SK-N-SH (cell line): ENCODE data around the gene HSBP1. TPM values are rescaled to one million over a fixed set of nuclear protein-coding genes. Genes with fewer than 3 reads are reported as not detected.

Experiments used
- CTCF ChIA-PET: fragments of 300-600, 350-600 bp; formaldehyde crosslinking; extraction: SDS; loops from one replicate; lab custom pipeline; 2021; lab: Yijun Ruan, JAX
- POLR2A ChIA-PET: fragments of 350-600 bp; sonication (Branson Sonifier 250); formaldehyde crosslinking; extraction: SDS; loops from one replicate; lab custom pipeline; 2020; ENCODE audit warnings: antibody characterized with exemption, inconsistent platforms; lab: Yijun Ruan, JAX
- DNase-seq: peaks from one replicate; pipeline ENCODE4 v3.0.0; 2012
- H2AFZ ChIP-seq: fragments of 200-600 bp; sonication (generic); 2 replicates; pipeline ENCODE4 v1.8.1; 2016; ENCODE audit warnings: antibody characterized with exemption, mild to moderate bottlenecking, low read depth
- H3F3A ChIP-seq: fragments of 200-600 bp; sonication (generic); replicated peaks from 2 replicates; pipeline ENCODE3; 2016; ENCODE audit warnings: antibody characterized with exemption, mild to moderate bottlenecking; ENCODE audit not compliant: insufficient read depth
- H3K27ac ChIP-seq, 2 experiments: fragments of 200-500 bp in 1 of 2; fragments of 200-600 bp in 1 of 2; sonication (Bioruptor generic) in 1 of 2; sonication (generic), shearing (Covaris generic) in 1 of 2; 2 replicates each; pipeline versions ENCODE4 v1.5.1 to v1.6.1; 2014 to 2016; ENCODE audit warnings: low read depth in 2 of 2, inconsistent platforms in 1 of 2, low read length in 1 of 2, mild to moderate bottlenecking in 1 of 2, mixed read lengths in 1 of 2
- H3K27me3 ChIP-seq: fragments of 200-600 bp; sonication (generic), shearing (Covaris generic); 2 replicates; pipeline ENCODE4 v1.6.1; 2016; ENCODE audit warnings: mixed run types; ENCODE audit not compliant: insufficient read depth
- H3K36me3 ChIP-seq, 2 experiments: fragments of 200-500 bp in 1 of 2; fragments of 200-600 bp in 1 of 2; sonication (Bioruptor generic) in 1 of 2; sonication (generic) in 1 of 2; replicated peaks in 1 of 2; 2 replicates each; pipeline versions ENCODE3 to v1.5.1; 2014 to 2016; ENCODE audit warnings: low read length in 1 of 2, mild to moderate bottlenecking in 1 of 2; ENCODE audit not compliant: insufficient read depth in 2 of 2, control insufficient read depth in 1 of 2
- H3K4me1 ChIP-seq, 2 experiments: fragments of 200-500 bp in 1 of 2; fragments of 200-600 bp in 1 of 2; sonication (Bioruptor generic) in 1 of 2; sonication (generic), shearing (Covaris generic) in 1 of 2; 2 replicates each; pipeline versions ENCODE4 v1.5.1 to v1.6.1; 2014 to 2016; ENCODE audit warnings: low read depth in 1 of 2, low read length in 1 of 2, mixed run types in 1 of 2; ENCODE audit not compliant: insufficient read depth in 2 of 2, control insufficient read depth in 1 of 2
- H3K4me2 ChIP-seq: fragments of 200-600 bp; sonication (generic), shearing (Covaris generic); 2 replicates; pipeline ENCODE4 v1.6.1; 2017; ENCODE audit warnings: mixed run types
- H3K4me3 ChIP-seq, 2 experiments: fragments of 200-500 bp in 1 of 2; fragments of 200-600 bp in 1 of 2; sonication (Bioruptor generic) in 1 of 2; sonication (generic), shearing (Covaris generic) in 1 of 2; 2 replicates each; pipeline versions ENCODE4 v1.5.1 to v1.8.1; 2014 to 2016; ENCODE audit warnings: low read depth in 2 of 2, inconsistent platforms in 1 of 2, low read length in 1 of 2, mild to moderate bottlenecking in 1 of 2, mixed read lengths in 1 of 2, moderate library complexity in 1 of 2
- H3K79me2 ChIP-seq: fragments of 200-600 bp; sonication (generic); 2 replicates; pipeline ENCODE4 v1.8.1; 2017; ENCODE audit warnings: mild to moderate bottlenecking; ENCODE audit not compliant: insufficient read depth
- H3K9ac ChIP-seq: fragments of 200-600 bp; sonication (generic); 2 replicates; pipeline ENCODE4 v1.6.1; 2017; ENCODE audit warnings: mixed run types
- H3K9me2 ChIP-seq: fragments of 200-600 bp; sonication (generic); 2 replicates; pipeline ENCODE4 v1.6.1; 2017; ENCODE audit warnings: mixed run types
- H3K9me3 ChIP-seq: fragments of 200-600 bp; sonication (generic); 2 replicates; pipeline ENCODE4 v1.6.1; 2017; ENCODE audit warnings: mixed run types, mild to moderate bottlenecking, moderate library complexity
- H4K20me1 ChIP-seq: fragments of 200-600 bp; sonication (generic); 2 replicates; pipeline ENCODE4 v1.6.1; 2017; ENCODE audit warnings: mild to moderate bottlenecking, mixed run types; ENCODE audit not compliant: insufficient read depth
- FOXJ3 ChIP-seq: sonication (generic); formaldehyde crosslinking; IDR thresholded peaks from 2 replicates; pipeline ENCODE4 v1.5.1; 2020; ENCODE audit warnings: mild to moderate bottlenecking, missing genetic modification reagents
- GABPA ChIP-seq: IDR thresholded peaks from 2 replicates; pipeline ENCODE4 v1.4.0; 2012; ENCODE audit warnings: low read depth, mild to moderate bottlenecking
- IRF3 ChIP-seq: fragments of 150-350 bp; IDR thresholded peaks from 2 replicates; pipeline ENCODE4 v1.6.1; 2016; ENCODE audit warnings: mild to moderate bottlenecking, low read depth, low read length
- MEF2A ChIP-seq: IDR thresholded peaks from 2 replicates; pipeline ENCODE4 v1.4.0; 2012; ENCODE audit warnings: low read depth, borderline replicate concordance
- NFIC ChIP-seq: IDR thresholded peaks from 2 replicates; pipeline ENCODE4 v1.4.0; 2012; ENCODE audit warnings: borderline replicate concordance
- PBX3 ChIP-seq: IDR thresholded peaks from 2 replicates; pipeline ENCODE4; 2012
- TAF1 ChIP-seq: IDR thresholded peaks from 2 replicates; pipeline ENCODE4 v1.6.1; 2012; ENCODE audit warnings: low read depth, mild to moderate bottlenecking, low read length, moderate library complexity, borderline replicate concordance
- USF2 ChIP-seq: fragments of 150-350 bp; IDR thresholded peaks from 2 replicates; pipeline ENCODE4 v1.6.1; 2017; ENCODE audit warnings: antibody characterized with exemption, low read length, low read depth, borderline replicate concordance
- YY1 ChIP-seq: IDR thresholded peaks from 2 replicates; pipeline ENCODE4 v1.4.0; 2012; ENCODE audit warnings: low read depth, mild to moderate bottlenecking
- ZBTB33 ChIP-seq: IDR thresholded peaks from 2 replicates; pipeline ENCODE4 v1.4.0; 2012; ENCODE audit warnings: low read depth, borderline replicate concordance
- WGBS: methylation state at CpG from one replicate; pipeline ENCODE4 v1.1.6; 2017; ENCODE audit warnings: low lambda C conversion rate; 5-methylcytosine and 5-hydroxymethylcytosine counted together
- polyA plus RNA-seq, 3 experiments: library from polyadenylated mRNA; depleted of rRNA; stranded (reverse); fragments of >200 nt; gene quantifications; 2 replicates each; pipeline ENCODE4 v1.2.3, GENCODE V29; 2012

Gene HSBP1
- polyA plus RNA-seq, 1 of the 3 experiments (the other 2 are of a cell fraction): 177 TPM

GRCh38 chr16:83859265-83859664 lies 51.5 kb downstream of the HSBP1 start:
- no peak overlapping the region for H3K4me3 ChIP-seq
- POLR2A ChIA-PET: no interaction called here
- H3K9ac ChIP-seq: no peak overlapping the region
- H3K9me2 ChIP-seq: no peaks in the 10 kb centered on the region
- 50% methylated on average over 7 of the region's 8 CpGs for WGBS
- peaks cover 29% of the 10 kb centered on the region for H3K27me3 ChIP-seq
- no peak overlapping the region for H3K4me2 ChIP-seq
- no peak for DNase-seq
- H4K20me1 ChIP-seq: no peaks in the 10 kb centered on the region
- H2AFZ ChIP-seq: no peak overlapping the region
- no peaks in the 10 kb centered on the region for H3K9me3 ChIP-seq
- H3K36me3 ChIP-seq: no peaks in the 10 kb centered on the region
- H3K27ac ChIP-seq: no peak overlapping the region
- H3K79me2 ChIP-seq: no peaks in the 10 kb centered on the region
- TF ChIP-seq PBX3: no peak
- no peak for TF ChIP-seq FOXJ3 (CRISPR knock-in tag)
- no peak for TF ChIP-seq MEF2A
- no peak for TF ChIP-seq NFIC
- no peak for TF ChIP-seq GABPA
- no peak for TF ChIP-seq USF2
- no peak for TF ChIP-seq YY1
- TF ChIP-seq ZBTB33: no peak
- no peak for TF ChIP-seq TAF1
- TF ChIP-seq IRF3: no peak
- no peaks in the 10 kb centered on the region for H3K4me1 ChIP-seq
- no peaks in the 10 kb centered on the region for H3F3A ChIP-seq
- CTCF ChIA-PET: no interaction called here

- no peak overlapping the region for H3K4me3 ChIP-seq
- no peak overlapping the region for H3K9ac ChIP-seq
- no peaks in the 10 kb centered on the region for H3K79me2 ChIP-seq
- no peak overlapping the region for H2AFZ ChIP-seq
- ChIA-PET POLR2A (no interaction called here), CTCF (interaction anchor here (1.0 kb wide), 2 partner anchors 36 to 64 kb away, joined by 3 to 4 read pairs; no protein-coding TSS in a partner anchor)
- peaks cover 29% of the 10 kb centered on the region for H3K27me3 ChIP-seq
- 60% methylated on average over 7 of the region's 7 CpGs for WGBS
- no peak overlapping the region for H3K4me2 ChIP-seq
- H3K9me3 ChIP-seq: no peaks in the 10 kb centered on the region
- TF ChIP-seq PBX3: no peak
- H3K9me2 ChIP-seq: no peaks in the 10 kb centered on the region
- no peak for DNase-seq
- H3K27ac ChIP-seq: no peak overlapping the region
- H3K36me3 ChIP-seq: no peaks in the 10 kb centered on the region
- H3K4me1 ChIP-seq: no peaks in the 10 kb centered on the region
- H3F3A ChIP-seq: no peaks in the 10 kb centered on the region
- no peaks in the 10 kb centered on the region for H4K20me1 ChIP-seq
These were observed 54.9 kb downstream of the HSBP1 start for GRCh38 chr16:83862661-83863060.
